Breast epithelium (tissue), 3 donors: Measurements from ENCODE around the gene ADRA2B.

Source experiments
- POLR2A ChIP-seq: fragments of 450-650 bp; IDR thresholded peaks from one replicate; pipeline ENCODE4 v1.6.1; 2016; ENCODE audit warnings: antibody characterized with exemption, mild to moderate bottlenecking, moderate library complexity
- TF ChIP-seq, protein P1 (sequence below), 3 donors: fragments of 450-650 bp; IDR thresholded peaks; one replicate each; pipeline ENCODE4 v1.5.1; 2016 to 2017; ENCODE audit warnings: antibody characterized with exemption in 3 of 3, mild to moderate bottlenecking in 3 of 3, moderate library complexity in 3 of 3

DNA sequence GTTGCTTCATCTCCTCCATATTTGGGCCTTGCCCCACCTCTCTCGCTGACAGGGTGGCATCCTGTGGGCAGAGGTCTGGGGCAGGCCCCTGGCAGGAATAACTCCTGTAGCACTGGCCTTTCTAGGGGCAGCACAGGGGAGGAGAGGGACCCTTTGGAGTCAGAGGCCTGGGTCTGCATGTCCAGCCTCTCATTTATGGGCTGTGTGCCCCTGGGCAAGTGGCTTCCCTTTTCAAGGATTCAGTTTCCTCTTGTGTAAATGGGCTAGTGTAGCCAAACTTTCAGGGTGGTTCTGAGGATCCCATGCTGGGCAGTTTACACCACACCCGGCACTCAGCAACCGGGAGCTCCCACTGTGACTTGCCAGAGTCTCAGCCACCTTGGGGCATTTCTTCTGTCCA, 23.4 kb downstream of the ADRA2B start:
- TF ChIP-seq POLR2A: no peak
- TF ChIP-seq, protein P1, sequence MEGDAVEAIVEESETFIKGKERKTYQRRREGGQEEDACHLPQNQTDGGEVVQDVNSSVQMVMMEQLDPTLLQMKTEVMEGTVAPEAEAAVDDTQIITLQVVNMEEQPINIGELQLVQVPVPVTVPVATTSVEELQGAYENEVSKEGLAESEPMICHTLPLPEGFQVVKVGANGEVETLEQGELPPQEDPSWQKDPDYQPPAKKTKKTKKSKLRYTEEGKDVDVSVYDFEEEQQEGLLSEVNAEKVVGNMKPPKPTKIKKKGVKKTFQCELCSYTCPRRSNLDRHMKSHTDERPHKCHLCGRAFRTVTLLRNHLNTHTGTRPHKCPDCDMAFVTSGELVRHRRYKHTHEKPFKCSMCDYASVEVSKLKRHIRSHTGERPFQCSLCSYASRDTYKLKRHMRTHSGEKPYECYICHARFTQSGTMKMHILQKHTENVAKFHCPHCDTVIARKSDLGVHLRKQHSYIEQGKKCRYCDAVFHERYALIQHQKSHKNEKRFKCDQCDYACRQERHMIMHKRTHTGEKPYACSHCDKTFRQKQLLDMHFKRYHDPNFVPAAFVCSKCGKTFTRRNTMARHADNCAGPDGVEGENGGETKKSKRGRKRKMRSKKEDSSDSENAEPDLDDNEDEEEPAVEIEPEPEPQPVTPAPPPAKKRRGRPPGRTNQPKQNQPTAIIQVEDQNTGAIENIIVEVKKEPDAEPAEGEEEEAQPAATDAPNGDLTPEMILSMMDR (IDR thresholded peaks at IDR 0.05): no peak
